ENCODE measurements around the gene SARM1. TPM values are rescaled to one million over a fixed set of nuclear protein-coding genes. Genes with fewer than 3 reads are reported as not detected.
A peak's percentile ranks its signal among the peaks of the same experiment; 100 is the strongest.

SARM1 gene
- total and polyA plus RNA-seq, 4 donors, result 9.3 to 24.6 (median 9.8) TPM

DNA sequence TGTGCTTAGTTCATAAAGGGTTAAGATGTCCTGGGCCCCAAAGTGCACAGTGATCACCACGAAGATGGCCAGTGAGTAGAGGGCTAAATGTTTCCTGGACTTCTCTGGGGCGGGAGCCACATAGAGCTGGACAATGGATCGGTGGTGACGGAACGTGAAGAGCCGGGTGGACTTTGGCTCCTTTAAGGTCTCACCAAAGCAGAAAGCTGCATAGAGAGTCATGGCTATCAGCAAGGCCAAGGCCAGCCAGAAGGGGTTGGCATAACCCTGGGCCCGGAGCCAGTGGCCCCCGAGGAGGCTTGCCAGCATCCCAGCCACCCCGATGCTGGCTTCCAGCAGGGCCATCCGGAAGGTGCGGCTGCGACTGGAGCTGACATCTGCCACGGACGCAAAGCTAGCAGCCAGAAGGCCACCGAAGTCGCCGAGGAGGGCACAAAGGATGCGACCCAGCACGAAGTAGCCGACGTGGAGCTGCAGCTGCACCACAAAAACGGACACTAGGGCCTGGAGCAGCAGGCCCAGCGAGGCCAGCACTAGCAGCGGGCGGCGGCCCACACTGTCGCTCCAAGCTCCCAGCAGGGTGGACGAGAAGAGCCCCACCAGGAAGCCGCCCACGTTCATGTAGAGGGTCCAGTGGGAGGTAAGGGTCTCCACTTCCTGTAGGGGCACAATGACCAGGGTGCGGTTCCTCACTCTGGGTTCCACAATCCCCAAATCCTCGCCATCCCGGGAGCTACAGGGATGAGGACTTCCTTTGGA, 33.5 kb downstream of the SARM1 start:
- H3K9me3 ChIP-seq (ENCODE audit: control insufficient read depth in 4 of 4, insufficient read depth in 3 of 4, low read length in 3 of 4), result peaks cover 0 to 2% (median 0%) of the 10 kb centered on the region in 4 donors
- H3K9ac ChIP-seq (ENCODE audit: insufficient read depth in 1 of 2, low read length in 2 of 2), result peak overlapping the region; percentile 36 to 39
- H3K27ac ChIP-seq (ENCODE audit: low read depth in 1 of 2, low read length in 1 of 2), result no peak overlapping the region
- TF ChIP-seq, protein P1, sequence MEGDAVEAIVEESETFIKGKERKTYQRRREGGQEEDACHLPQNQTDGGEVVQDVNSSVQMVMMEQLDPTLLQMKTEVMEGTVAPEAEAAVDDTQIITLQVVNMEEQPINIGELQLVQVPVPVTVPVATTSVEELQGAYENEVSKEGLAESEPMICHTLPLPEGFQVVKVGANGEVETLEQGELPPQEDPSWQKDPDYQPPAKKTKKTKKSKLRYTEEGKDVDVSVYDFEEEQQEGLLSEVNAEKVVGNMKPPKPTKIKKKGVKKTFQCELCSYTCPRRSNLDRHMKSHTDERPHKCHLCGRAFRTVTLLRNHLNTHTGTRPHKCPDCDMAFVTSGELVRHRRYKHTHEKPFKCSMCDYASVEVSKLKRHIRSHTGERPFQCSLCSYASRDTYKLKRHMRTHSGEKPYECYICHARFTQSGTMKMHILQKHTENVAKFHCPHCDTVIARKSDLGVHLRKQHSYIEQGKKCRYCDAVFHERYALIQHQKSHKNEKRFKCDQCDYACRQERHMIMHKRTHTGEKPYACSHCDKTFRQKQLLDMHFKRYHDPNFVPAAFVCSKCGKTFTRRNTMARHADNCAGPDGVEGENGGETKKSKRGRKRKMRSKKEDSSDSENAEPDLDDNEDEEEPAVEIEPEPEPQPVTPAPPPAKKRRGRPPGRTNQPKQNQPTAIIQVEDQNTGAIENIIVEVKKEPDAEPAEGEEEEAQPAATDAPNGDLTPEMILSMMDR (IDR thresholded peaks at IDR 0.05; ENCODE audit: control extremely low read depth, extremely low read depth), result no peak
- peaks cover 0 to 2% (median 0%) of the 10 kb centered on the region in 3 donors for H3K27me3 ChIP-seq (ENCODE audit: control insufficient read depth in 3 of 3, insufficient read depth in 3 of 3, low read length in 2 of 3)
- H3K4me3 ChIP-seq, result peak overlapping the region; percentile 64
- ATAC-seq (ENCODE audit: insufficient read depth, low FRiP score) (no peak), DNase-seq (no peak)
- peaks cover 0 to 8% (median 3%) of the 10 kb centered on the region in 5 donors for H3K4me1 ChIP-seq (ENCODE audit: control insufficient read depth in 5 of 5, insufficient read depth in 5 of 5, low read length in 5 of 5)
- WGBS, 2 donors, result 65 to 81% methylated on average over 33 of the region's 33 CpGs
- peaks cover 0 to 5% (median 2%) of the 10 kb centered on the region in 4 donors for H3K36me3 ChIP-seq (ENCODE audit: control insufficient read depth in 4 of 4, insufficient read depth in 4 of 4, low read length in 4 of 4)

DNA sequence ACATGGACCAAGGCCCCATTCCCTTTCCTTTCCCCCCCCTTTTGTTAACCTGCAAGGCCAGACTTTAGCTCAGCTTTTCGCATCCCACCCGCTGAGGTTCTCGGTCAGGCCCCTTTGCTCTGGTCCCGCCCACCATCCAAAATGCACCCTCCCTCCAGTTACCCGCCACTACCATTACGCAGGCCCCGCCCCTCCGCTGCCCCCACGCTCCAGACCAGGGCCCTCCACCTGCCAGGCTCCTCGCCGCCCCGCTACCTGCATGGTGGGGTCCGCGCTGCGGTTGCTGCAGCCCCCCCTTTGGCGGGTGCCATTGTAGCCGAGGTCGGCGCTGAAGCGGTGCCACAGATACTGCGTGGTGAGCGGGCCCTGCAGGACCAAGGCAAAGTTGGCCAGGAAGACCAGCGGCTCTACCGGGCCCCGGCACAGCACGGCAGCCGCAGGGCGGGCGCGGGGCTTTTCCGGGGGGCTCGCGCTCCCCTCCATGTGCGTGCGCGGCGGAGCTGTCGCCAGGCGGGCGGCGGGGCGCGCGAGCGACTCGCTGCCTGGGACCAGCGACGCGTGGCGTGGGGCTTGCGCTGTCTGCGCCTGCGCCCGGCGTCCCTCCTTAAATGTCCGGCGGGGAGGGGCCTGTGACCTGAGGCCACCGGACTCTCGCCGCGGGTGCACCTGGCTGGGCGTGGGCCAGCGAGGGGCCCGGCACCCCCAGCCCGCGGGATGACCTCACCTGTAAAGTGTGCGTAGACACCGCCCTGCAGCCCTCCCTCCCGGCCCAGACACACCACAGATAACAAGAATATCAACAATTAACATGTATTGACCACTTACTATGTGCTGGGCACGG, 34.4 kb downstream of the SARM1 start, which contains the start of gene SLC46A1:
Gene SLC46A1 (minus strand): TSS at position 581 of the 841 bp plus-strand sequence. CDS start 98 bp downstream, at position 483.
- DNase-seq (peak; percentile 45 to 60 (median 50)), ATAC-seq (ENCODE audit: insufficient read depth, low FRiP score) (peak; percentile 72)
- Histone ChIP-seq H3K27me3 (ENCODE audit: control insufficient read depth in 3 of 3, insufficient read depth in 3 of 3, low read length in 2 of 3) (peaks cover 0 to 2% (median 0%) of the 10 kb centered on the region in 3 donors), H3K9me3 (ENCODE audit: control insufficient read depth in 4 of 4, insufficient read depth in 3 of 4, low read length in 3 of 4) (peaks cover 0 to 2% (median 0%) of the 10 kb centered on the region in 4 donors), H3K4me1 (ENCODE audit: control insufficient read depth in 5 of 5, insufficient read depth in 5 of 5, low read length in 5 of 5) (peaks cover 0 to 8% (median 3%) of the 10 kb centered on the region in 5 donors), H3K4me3 (peak within 1 kb of the TSS; percentile 64), H3K27ac (ENCODE audit: low read depth in 1 of 2, low read length in 1 of 2) (peak within 1 kb of the TSS in 1 of 2 donors; percentile 44), H3K36me3 (ENCODE audit: control insufficient read depth in 4 of 4, insufficient read depth in 4 of 4, low read length in 4 of 4) (peaks cover 0 to 5% (median 1%) of the 10 kb centered on the region in 4 donors), H3K9ac (ENCODE audit: insufficient read depth in 1 of 2, low read length in 2 of 2) (peak within 1 kb of the TSS; percentile 36 to 39)
- WGBS, 2 donors, result 1% methylated on average over 66 to 70 of the region's 70 CpGs
- TF ChIP-seq, protein P1 (IDR thresholded peaks at IDR 0.05; ENCODE audit: control extremely low read depth, extremely low read depth), result no peak

DNA sequence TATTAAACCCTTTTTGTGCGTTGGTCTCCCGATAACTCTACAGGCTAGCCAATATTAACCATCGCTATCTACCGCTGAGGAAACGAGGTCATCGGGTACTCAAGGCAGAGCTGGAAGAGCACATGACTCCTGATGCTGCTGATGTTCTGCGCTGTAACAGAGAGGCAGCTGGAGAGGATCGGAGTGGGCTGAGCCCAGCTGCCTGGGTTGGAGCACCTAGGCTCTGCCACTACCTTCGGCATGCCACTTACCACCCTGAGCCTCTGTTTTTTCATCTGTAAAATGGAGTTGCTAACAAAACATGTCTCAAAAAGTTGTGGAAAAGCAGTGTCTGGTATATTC, 35.0 kb downstream of the SARM1 start:
- Histone ChIP-seq H3K9me3 (ENCODE audit: control insufficient read depth in 4 of 4, insufficient read depth in 3 of 4, low read length in 3 of 4) (peaks cover 0 to 2% (median 0%) of the 10 kb centered on the region in 4 donors), H3K9ac (ENCODE audit: insufficient read depth in 1 of 2, low read length in 2 of 2) (no peak overlapping the region), H3K27me3 (ENCODE audit: control insufficient read depth in 3 of 3, insufficient read depth in 3 of 3, low read length in 2 of 3) (peaks cover 0 to 4% (median 0%) of the 10 kb centered on the region in 3 donors), H3K36me3 (ENCODE audit: control insufficient read depth in 4 of 4, insufficient read depth in 4 of 4, low read length in 4 of 4) (peaks cover 0 to 5% (median 1%) of the 10 kb centered on the region in 4 donors), H3K27ac (ENCODE audit: low read depth in 1 of 2, low read length in 1 of 2) (no peak overlapping the region), H3K4me1 (ENCODE audit: control insufficient read depth in 5 of 5, insufficient read depth in 5 of 5, low read length in 5 of 5) (peaks cover 0 to 8% (median 3%) of the 10 kb centered on the region in 5 donors), H3K4me3 (no peak overlapping the region)
- no peak for DNase-seq
- no peak for ATAC-seq (ENCODE audit: insufficient read depth, low FRiP score)
- 25 to 31% methylated on average over 9 of the region's 9 CpGs for WGBS, 2 donors
- TF ChIP-seq, protein P1 (IDR thresholded peaks at IDR 0.05; ENCODE audit: control extremely low read depth, extremely low read depth), result no peak
